T47D (cell line): ENCODE data around the gene TRMT1.
A peak's percentile ranks its signal among the peaks of the same experiment; 100 is the strongest.

Experiments
- DNase-seq, 2 experiments: peaks; one replicate each; pipeline versions ENCODE4 v3.0.0 to v3.0.0-alpha.2; 2011 to 2012; ENCODE audit warnings: low read depth in 1 of 2, low spot score in 1 of 2
- JUND ChIP-seq: IDR thresholded peaks from 2 replicates; pipeline ENCODE4 v1.6.1; 2012; ENCODE audit warnings: low read depth
- in situ Hi-C: cut with HindIII; loops from 2 replicates; pipeline ENCODE4 v1.10.0; 2016; ENCODE audit warnings: low sequenced_read_pairs, low pct_unique_long_range_greater_than_20kb

TRMT1 gene

DNA sequence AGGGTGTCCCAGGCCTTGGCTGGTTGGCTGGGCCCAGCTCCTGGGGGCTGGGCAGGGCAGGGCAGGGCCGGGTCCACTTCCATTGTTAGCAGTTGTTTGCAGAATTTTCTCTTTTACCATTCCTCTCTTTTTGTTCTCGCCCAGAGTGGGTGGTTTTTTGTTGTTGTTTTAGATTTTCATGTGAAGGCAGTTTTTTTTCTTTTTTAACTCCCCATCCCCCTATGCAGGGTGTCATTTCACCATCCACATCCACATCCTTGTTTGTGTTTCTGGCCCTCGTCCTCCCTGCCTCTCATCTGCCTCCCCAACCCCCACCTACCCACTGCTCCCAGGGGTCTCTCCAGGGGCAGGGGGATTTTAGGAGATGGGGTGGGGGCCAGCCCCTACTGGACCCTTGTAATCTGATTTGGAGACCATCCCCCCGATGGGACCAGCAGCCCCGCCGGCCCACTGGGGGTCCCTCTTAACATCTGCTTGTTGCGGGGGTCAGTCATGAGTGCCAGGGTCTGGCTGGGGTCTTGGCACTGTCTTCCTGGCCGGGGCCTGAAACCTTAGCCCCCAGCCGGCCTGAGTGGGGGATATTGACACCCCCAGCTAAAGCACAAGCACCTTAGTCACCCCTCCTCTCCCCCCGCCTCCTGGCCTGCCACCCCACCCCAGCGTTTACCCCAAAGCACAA, 23.2 kb upstream of the TRMT1 start:
- no peak for DNase-seq
- in situ Hi-C loops = no loop called here
- no peak for TF ChIP-seq JUND

DNA sequence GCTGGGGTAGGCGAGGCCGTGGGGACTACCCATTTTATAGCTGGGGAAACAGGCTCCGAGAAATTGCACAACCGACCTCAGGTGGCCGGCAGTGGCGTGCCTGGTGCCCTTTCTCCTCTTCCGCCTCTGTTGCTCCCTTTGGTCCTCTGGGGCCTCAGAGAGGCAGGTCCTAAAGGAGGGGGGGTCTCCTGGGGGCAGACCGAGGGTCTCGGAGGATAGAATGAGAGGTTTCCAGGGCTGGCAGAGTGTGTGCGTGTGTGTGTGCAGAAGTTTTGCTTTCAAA, 22.3 kb upstream of the TRMT1 start:
- no peak for TF ChIP-seq JUND
- DNase-seq = no peak
- in situ Hi-C loops = no loop called here

DNA sequence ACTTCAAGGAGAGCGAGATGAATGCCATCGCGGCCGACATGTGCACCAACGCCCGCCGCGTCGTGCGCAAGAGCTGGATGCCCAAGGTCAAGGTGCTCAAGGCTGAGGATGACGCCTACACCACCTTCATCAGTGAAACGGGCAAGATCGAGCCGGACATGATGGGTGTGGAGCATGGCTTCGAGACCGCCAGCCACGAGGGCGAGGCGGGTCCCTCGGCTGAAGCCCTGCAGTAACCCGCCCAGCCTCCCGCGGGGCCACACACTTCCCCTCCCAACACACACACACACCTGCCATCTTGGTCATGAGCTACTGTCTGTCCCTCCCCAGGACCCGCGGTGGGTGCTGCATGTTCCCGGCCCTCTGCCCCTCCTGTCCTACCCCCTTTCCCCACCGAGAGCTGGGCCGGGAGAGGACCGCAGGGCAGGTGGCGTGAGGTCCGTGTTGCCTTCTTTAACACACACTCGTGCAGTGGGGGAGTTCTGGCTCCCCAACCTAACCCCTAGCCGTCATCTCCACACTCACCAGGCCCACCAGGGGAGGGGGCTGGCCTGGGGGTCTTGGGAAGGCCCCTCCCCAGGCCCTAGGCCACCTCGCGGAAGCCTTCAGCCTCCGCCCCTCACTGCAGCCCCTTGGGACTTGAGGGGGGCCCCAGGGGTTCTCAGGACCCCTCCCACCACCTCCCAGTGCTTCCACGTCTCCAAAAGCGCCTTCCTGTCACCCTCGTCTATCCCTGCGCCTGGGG, 21.8 kb upstream of the TRMT1 start:
- in situ Hi-C loops = no loop called here
- TF ChIP-seq JUND = no peak
- DNase-seq = no peak

DNA sequence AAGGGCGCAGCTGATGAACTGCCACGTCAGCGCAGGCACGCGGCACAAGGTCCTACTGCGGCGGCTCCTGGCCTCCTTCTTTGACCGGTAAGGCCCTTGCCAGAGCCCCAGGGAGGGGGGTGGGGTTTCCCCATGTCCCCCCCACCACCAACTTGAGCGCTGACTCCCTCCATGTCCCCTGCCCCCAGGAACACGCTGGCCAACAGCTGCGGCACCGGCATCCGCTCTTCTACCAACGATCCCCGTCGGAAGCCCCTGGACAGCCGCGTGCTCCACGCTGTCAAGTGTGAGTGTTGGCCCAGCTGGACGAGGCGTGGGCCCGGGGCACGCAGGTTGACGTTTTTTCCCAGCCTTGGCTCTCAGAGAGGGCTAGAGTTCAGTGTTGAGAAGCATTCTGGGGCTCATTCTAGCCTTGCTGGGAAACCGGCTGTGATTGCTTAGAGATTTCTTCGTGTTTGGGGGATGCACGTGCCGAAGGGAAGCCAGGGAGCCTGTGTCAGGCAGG, 20.8 kb upstream of the TRMT1 start:
- no peak for TF ChIP-seq JUND
- no peak for DNase-seq
- in situ Hi-C loops = no loop called here

DNA sequence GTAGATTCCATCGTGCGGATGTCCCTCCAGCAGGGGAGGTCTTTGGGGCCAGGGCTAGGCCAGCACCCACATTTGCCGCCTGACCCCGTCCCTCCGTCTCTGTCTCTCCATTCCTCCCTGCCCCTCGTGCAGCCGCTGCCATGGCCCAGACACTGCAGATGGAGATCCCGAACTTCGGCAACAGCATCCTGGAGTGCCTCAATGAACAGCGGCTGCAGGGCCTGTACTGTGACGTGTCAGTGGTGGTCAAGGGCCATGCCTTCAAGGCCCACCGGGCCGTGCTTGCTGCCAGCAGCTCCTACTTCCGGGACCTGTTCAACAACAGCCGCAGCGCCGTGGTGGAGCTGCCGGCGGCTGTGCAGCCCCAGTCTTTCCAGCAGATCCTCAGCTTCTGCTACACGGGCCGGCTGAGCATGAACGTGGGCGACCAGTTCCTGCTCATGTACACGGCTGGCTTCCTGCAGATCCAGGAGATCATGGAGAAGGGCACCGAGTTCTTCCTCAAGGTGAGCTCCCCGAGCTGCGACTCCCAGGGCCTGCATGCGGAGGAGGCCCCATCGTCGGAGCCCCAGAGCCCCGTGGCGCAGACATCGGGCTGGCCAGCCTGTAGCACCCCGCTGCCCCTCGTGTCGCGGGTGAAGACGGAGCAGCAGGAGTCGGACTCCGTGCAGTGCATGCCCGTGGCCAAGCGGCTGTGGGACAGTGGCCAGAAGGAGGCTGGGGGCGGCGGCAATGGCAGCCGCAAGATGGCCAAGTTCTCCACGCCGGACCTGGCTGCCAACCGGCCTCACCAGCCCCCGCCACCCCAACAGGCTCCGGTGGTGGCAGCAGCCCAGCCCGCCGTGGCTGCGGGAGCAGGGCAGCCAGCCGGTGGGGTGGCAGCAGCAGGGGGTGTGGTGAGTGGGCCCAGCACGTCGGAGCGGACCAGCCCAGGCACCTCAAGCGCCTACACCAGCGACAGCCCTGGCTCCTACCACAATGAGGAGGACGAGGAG, 18.8 kb upstream of the TRMT1 start:
- no peak for DNase-seq
- in situ Hi-C loops = no loop called here
- no peak for TF ChIP-seq JUND

DNA sequence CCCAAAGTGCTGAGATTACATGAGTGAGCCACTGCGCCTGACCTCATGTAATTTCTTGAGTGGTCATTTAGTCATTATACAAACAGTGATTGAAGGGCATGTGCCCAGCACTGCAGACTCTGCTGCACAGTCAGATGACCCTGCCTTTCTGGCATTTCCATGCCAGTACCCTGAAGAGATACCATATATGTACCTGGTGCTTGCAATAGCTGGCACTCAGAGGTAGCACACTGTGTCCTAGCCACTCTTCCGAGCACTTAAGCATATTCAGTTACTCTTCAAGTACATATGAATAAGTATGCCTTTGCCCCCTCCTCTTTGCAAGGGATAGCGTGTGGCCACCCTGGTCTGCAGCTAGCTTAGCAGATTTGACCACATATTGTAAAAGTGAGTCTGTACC, 18.1 kb upstream of the TRMT1 start:
- in situ Hi-C loops = no loop called here
- DNase-seq = no peak
- TF ChIP-seq JUND = no peak

DNA sequence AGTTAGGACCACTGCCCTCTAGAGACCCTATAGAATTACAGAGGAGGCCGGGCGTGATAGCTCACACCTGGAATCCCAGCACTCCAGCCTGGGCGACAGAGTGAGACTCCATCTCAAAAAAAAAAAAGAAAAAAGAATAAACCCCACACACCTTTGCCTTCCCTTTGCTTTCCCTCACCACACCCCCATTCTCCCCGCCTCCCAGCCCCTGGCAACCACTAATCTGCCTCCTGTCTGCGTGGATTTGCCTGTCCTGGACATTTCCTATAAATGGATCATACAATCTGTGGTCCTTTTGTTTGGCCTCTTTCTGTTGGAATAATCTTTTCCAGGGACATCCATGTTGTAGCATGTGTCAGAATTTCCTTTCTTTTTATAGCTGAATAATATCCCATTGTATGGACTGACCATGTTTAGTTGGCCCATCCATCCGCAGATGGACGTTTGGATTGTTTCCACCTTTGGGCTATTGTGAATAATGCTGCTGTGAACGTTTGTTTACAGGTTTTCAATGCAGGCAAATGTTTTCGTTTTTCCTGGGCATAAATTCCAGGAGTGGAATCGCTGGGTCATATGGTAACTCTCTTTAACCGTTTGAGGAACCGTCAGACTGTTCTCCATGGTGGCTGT, 16.8 kb upstream of the TRMT1 start:
- DNase-seq = no peak
- no peak for TF ChIP-seq JUND
- in situ Hi-C loops = no loop called here

DNA sequence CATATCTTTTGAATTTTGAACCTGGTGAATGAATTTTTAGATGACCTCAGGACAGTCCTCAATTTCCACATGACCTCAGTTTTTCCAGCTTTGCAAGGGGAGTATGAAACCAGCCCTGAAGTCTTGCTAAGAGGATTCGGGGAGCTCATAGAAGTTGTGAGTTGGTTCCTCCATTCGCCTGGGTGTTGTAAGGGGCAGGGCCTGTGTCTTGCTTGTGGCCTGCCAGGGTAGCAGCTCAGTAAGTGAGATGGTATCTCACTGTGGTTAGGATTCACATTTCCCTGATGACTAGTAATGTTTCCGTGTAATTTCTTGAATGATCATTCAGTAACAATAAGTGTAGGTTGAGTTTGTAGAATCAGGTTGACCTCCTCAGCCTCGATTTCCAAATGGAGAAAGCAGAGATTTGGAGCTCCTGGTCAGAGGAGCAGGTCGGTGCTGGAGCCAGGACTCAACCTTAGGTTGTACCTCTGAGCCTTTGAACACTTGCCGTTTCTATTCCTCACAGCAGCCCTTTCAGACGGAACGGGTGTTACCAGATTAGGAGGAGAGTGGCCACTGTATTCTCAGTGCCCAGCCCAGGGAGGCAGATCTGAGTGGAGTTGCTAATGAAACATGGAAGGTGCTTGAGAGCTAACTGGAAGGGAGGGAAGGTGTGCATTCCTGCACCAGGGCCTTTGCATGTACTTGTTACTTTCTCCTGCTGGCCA, 16.1 kb upstream of the TRMT1 start:
- in situ Hi-C loops = no loop called here
- no peak for DNase-seq
- no peak for TF ChIP-seq JUND

DNA sequence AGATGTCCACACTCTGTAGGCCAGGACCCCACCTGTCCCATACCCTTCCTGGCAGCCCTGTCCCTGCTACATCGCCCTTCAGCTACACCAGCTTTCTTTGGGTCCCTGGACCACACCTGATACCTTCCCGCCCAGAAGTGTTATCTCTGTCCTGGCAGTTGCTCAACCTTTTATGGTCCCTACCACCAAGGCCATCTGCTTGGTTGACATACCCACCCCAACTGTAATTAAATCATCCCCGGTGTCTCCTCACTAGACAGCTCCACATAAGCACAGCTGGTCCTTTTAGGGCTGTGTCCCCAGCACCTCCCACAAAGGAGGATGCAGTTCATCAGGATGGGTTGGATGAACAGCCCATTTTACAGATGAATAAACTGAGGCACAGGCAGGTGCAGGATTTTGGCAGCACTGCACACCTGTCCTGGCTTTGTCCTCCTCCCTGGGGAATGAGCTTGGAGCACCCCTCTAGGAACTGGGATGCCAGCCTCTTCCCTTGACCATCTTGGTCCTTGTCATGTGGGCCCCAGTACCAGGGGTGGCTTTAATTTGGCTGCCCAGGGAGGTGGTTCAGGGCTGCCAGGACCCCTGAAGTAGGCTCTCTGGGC, 14.4 kb upstream of the TRMT1 start:
- no peak for DNase-seq
- in situ Hi-C loops = no loop called here
- no peak for TF ChIP-seq JUND

DNA sequence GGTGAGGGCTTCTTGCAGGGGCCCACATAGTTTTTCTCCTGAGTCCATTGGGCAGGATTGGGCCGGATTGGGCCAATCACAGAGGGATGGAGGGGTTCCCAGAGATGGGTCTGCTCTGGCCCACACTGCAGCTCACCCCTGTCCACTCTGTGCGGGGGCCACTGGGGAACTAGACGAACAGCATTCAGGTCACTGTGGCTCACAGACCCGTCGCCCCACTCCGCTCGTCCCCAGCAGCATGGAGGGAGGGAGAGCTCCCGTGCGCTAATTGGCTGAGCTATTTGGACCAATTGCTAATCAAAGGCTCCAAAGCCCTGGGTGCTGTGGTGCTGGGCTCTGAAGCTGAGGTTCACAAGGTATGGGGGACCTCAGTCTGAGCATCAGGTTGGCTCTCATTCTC, 12.8 kb upstream of the TRMT1 start:
- no peak for DNase-seq
- in situ Hi-C loops = no loop called here
- no peak for TF ChIP-seq JUND

DNA sequence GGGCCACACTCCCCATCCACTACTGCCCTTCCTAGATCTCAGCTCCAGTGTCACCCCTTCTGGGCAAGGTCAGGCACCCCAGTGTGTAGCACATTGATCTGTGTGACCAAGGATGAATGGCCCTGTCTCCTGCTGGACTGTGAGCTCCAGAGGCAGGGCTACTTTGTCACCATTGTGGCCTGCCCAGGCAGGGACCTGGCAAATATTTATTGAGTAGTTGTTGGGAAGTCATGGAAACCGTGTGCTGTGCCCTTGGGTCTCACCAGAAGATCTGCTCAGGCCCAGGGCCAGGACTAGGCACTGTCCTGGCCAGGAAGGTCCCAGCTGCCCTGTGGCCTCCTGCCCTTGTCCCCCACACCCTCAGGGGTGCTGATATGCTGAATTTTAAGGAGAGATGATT, 12.0 kb upstream of the TRMT1 start:
- in situ Hi-C loops = no loop called here
- peak in 1 of 2 experiments; percentile 46 for DNase-seq

More for the DNA sequence above, 12.0 kb upstream of the TRMT1 start:
- no peak for TF ChIP-seq JUND
